HG03039 (cell line): ENCODE measurements around the gene SQSTM1.

Source experiments
- ATAC-seq: cut with Tn5 transposase; IDR thresholded peaks from one replicate; pipeline ENCODE4 v1.9.1; 2021; ENCODE audit warnings: mild to moderate bottlenecking, moderate library complexity; ENCODE audit not compliant: unreplicated experiment

SQSTM1 gene

GRCh38 chr5:179805529-179806249, 15.0 kb upstream of the SQSTM1 start:
- peak; percentile 14 for ATAC-seq

GRCh38 chr5:179806250-179807048, 14.3 kb upstream of the SQSTM1 start, which contains the start of gene MGAT4B:
Gene MGAT4B (minus strand): TSS chr5:179806866. CDS start chr5:179806583, 283 bp downstream.
- ATAC-seq = peak; percentile 65

GRCh38 chr5:179812135-179812825, 8.4 kb upstream of the SQSTM1 start:
- no peak for ATAC-seq

- no peak for ATAC-seq
Observed at GRCh38 chr5:179812997-179813607, 7.6 kb upstream of the SQSTM1 start.

GRCh38 chr5:179814090-179814489, 6.6 kb upstream of the SQSTM1 start:
- no peak for ATAC-seq

- ATAC-seq = no peak
Observed at GRCh38 chr5:179815491-179816249, 5.0 kb upstream of the SQSTM1 start.

GRCh38 chr5:179816401-179816795, 4.3 kb upstream of the SQSTM1 start:
- no peak for ATAC-seq

GRCh38 chr5:179816796-179817469, 3.8 kb upstream of the SQSTM1 start:
- no peak for ATAC-seq

GRCh38 chr5:179817470-179817840, 3.2 kb upstream of the SQSTM1 start:
- no peak for ATAC-seq

- ATAC-seq = no peak
Observed at GRCh38 chr5:179817890-179818745, 2.6 kb upstream of the SQSTM1 start.

- peak; percentile 53 for ATAC-seq
Observed at GRCh38 chr5:179818746-179819295, 1.9 kb upstream of the SQSTM1 start.

GRCh38 chr5:179819296-179820126, 1.2 kb upstream of the SQSTM1 start:
- ATAC-seq = no peak

GRCh38 chr5:179820127-179820482, 600 bp upstream of the SQSTM1 start:
- ATAC-seq = no peak

GRCh38 chr5:179821298-179822058, 773 bp downstream of the SQSTM1 start:
- ATAC-seq = peak; percentile 33

GRCh38 chr5:179822059-179822432, 1.3 kb downstream of the SQSTM1 start:
- no peak for ATAC-seq

GRCh38 chr5:179822444-179822990, 1.8 kb downstream of the SQSTM1 start:
- ATAC-seq = no peak
